NCI-H345 treated with DMSO at 0.1 percent for 48 hours (cell line): Measurements from ENCODE around the gene SAMHD1.
"Not testable (repeated sequence)": the region's sequence is repeated elsewhere in the genome, so short reads cannot be mapped to it uniquely, and the experiment has no call there.

ENCODE experiments used
- DNase-seq: peaks from one replicate; lab custom pipeline; 2025; ENCODE audit not compliant: unreplicated experiment; lab: John Stamatoyannopoulos, UW

Gene SAMHD1

GRCh38 chr20:36917943-36918342 is 33.6 kb downstream of the SAMHD1 start:
- DNase-seq: no peak

- DNase-seq: no peak
Observed at GRCh38 chr20:36917240-36917639, 34.3 kb downstream of the SAMHD1 start.

DNA sequence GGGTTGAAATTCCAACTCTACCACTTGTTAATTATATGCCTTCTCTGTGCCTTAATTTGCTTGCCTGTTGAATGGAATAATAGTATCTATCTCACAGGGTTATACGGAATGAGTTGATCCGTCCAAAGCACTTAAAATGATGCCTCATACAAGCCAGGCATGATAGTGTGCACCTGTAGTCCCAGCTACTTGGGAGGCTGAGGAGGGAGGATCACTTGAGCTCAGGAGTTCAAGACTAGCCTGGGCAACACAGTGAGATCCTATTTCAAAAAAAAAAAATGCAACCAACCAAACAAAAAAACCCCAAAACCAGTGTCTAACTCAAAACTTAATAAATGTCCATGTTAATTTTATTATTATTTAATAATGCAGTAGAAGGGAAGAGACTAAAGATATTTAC is 35.3 kb downstream of the SAMHD1 start:
- DNase-seq: no peak

- no peak for DNase-seq
Observed at GRCh38 chr20:36908603-36909002, 42.9 kb downstream of the SAMHD1 start.

GRCh38 chr20:36906086-36906485 is 45.4 kb downstream of the SAMHD1 start:
- DNase-seq: not testable (repeated sequence)

DNA sequence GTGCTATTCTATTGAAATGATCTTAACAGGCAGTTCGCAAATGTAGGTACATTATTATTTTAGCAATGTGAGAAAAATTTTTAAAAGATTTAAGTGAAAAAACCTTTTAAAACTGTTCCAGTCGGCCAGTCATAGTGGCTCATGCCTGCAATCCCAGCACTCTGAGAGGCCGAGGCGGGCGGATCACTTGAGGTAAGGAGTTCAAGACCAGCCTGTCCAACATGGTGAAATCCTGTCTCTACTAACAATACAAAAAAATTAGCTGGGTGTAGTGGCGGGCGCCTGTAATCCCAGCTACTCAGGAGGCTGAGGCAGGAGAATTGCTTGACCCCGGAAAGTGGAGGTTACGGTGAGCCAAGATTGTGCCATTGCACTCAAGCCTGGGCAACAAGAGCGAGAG is 45.9 kb downstream of the SAMHD1 start:
- DNase-seq: not testable (repeated sequence)

DNA sequence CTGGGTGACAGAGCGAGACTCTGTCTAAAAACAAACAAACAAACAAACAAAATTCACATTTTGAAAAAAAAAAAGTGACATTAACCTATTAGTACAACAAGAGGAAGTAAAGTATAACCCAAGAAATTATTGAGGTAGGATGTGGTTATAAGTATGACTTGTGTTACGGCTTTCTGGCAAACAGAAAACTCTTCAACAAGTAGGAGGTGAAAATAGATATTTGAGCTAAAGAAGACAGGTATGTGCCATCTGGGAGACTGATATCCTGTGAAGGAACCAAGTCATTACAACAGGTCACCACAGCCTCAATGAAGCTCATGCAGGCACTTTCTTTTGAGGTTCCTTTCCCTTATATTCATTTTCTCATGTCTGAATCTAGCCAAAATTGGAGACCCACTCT is 46.8 kb downstream of the SAMHD1 start:
- DNase-seq: no peak

DNA sequence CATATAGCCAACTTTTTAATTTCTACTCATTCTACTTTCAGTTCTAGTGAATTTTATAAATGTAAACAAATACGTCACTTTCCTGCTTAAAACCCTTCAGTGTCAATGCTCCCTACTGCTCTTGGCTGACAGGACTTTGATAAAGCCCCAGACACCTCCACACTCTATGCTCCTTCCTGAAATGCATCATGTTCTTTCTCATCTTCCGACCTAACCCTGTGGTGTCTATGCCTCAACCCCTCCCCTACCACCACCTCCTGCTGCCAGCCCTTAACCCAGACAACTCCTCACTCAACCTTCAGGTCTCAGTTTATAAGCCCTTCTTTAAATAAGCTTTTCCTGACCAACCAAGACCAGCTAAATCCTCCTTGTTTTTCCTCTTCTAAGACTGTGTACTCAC is 56.5 kb downstream of the SAMHD1 start:
- DNase-seq: no peak

DNA sequence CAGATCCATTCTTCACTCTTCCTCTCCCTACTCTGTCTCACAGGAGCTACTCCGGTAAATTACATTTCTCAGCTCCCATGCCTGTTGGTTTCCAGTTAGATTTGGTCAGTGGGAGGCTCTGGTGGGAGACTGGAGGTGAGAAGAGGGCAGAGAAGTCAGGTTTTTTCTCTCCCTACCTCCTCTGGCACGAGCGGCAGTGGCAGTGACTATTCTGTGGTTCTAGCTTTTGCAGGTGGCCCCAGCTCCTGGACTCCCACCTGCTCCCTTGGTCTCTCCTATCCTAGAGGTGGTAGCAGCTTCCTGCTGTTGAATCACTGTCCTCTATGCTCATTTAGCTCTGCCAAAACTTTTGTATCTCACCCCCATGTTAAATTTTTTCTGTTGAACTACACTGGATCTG is 57.7 kb downstream of the SAMHD1 start:
- no peak for DNase-seq

DNA sequence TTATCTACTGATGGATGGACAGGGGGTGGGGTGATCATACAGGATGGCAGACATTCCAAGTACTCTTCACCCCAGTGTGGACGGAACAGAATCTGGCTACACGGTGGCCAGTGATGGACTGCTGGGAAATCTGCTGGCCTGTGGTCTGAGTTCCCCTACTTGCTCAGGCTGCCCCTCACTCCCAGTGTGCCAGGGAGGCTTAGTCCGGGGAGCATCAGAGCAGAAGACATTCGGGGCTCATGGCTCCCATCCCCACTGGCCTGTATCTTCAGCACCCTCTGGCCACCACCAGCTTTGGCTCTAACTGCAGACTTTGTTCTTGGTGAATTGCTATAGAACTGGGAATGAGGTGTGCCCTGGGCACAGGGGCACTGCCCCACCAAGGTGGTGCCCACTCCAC is 60.3 kb downstream of the SAMHD1 start:
- no peak for DNase-seq

DNA sequence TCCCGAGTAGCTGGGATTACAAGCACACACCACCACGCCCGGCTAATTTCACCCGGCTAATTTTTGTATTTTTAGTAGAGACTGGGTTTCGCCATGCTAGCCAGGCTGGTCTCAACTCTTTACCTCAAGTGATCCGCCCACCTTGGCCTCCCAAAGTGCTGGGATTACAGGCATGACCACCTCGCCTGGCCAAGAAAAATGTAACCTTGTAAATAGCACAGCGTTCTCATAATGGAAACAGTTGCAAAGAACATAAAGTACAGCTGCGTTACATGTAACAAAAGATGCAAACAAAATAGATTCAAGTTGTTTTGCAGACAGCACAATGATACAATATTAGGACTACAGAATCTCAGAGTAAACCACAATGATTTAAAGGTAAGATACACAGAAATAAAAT is 60.9 kb downstream of the SAMHD1 start:
- DNase-seq: no peak

DNA sequence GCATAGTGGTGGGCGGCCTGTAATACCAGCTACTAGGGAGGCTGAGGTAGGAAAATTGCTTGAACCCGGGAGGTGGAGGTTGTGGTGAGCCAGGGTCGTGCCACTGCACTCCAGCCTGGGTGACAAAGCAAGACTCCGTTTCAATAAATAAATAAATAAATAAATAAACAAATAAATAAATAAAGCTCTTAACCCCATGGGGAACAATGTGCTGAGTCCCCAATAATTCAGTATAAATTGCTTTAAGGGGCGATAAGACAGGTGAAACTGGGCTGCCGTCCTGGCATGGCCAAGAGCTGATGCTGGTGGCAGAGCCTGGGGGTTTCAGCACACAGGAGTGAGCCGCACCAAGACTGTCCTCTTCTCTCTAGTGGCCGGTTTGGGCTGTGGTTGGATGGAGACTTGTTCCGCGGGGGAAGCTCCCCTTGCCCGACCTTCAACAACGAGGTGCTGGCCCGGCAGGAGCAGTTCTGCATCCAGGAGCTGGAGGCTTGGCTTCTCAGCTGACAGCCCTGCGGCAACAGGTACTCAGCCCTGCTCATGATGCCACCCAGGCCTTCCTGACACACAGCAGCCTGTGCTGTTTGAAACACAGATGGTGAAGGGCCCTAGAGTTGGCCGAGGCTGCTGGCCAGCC is 62.5 kb downstream of the SAMHD1 start:
- DNase-seq: no peak

GRCh38 chr20:36887752-36888090 is 63.8 kb downstream of the SAMHD1 start:
- no peak for DNase-seq

DNA sequence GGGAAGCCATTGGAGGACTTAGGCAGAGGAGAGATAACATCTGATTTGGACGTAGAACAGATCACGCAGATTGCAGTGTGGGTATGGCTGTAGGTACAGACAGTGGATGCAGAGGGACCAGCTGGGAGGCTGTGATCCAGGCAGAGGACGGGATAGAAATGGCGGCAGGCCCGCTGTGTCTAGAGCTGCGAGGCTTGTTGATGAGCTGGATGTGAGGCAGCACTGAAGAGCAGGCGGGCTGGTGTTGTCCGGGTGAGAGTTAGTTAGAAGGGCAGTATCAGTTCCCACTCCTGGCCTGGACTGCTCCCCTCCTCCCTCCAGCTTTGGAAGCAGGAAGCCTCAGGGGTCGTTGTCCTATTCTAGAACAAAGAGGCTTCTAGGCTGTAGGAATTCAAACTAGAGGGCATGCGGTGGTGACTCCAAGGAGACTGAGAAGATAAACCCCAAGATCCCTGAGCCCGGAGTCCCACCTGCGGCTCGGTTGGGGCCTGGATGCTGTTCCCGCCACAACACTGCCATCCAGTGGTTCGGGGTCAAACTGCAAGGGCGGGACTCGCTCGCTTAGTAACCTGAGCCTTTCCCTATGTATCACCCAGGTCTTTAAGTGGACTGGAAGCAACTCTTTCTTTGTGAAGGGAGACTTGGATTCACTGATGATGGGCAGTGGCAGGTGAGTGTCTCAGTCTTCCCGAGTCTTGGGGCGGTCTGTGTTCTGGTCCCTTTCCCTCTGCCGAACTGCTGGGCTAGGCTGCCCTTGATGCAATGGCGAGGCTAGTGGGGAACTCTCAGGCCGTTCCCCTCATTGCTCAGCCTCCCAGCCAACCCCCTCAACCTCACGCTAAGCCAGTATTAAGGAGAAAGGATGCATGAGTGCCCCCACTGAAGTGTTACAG is 64.4 kb downstream of the SAMHD1 start:
- peak; percentile 87 for DNase-seq

- no peak for DNase-seq
Observed at GRCh38 chr20:36885356-36885755, 66.2 kb downstream of the SAMHD1 start.

- DNase-seq: no peak
Observed at GRCh38 chr20:36883977-36884535, 67.5 kb downstream of the SAMHD1 start.

DNA sequence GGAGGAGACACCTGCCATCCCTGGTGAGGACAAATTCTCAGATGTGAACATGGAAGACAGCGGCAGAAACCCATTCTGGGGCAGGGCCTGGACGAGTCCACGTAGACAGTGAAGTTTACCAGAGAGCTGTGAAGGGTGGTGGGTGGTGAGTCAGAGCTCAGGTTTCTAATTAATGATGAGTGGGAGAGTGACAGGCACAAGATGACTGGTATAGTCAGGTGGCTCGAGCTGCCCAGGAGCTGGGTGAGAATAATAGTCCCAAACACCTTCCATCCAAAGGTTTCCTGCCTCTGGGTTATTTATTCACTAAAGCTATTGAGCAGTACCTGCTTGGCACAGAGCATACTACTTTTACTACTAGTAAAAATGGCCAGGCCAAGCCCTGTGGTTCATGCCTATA is 69.6 kb downstream of the SAMHD1 start:
- no peak for DNase-seq

DNA sequence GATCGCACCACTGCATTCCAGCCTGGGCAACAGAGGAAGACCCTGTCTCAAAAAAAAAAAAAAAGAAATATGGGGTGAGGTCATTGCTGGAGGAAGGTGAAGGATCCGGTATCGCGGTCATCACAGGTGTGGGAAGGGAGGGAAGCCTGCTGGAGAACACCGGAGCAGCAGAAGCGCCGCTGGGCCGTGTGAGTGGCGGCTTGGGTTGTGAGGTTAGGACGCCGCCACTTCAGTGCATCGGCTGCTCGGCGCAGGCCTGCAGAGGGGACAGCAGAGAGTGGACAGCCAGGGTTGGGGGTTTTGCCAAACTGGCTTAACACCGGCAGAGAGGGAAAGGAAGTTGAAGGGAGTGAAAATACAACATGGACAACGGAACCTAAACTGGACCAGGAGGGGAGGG is 70.2 kb downstream of the SAMHD1 start:
- no peak for DNase-seq

GRCh38 chr20:36880741-36881250 is 70.7 kb downstream of the SAMHD1 start:
- no peak for DNase-seq

DNA sequence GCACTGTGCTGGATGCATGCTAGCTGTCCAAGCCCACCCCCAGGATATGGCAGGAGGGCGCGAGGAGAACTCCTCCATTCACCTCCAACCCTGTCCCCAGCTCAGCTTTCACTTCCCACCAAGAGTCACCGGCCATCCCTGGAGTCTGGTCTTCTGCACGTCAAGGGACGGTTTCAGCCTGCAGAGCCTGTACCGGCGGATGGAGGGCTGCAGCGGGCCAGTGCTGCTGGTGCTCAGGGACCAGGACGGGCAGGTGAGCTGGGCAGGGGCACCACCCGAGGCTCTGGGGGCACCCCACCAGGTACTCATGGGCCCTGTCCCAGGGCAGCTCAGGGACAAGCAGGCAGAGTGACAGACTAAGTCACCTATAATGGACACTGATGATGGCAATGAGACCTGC is 72.6 kb downstream of the SAMHD1 start:
- DNase-seq: no peak

DNA sequence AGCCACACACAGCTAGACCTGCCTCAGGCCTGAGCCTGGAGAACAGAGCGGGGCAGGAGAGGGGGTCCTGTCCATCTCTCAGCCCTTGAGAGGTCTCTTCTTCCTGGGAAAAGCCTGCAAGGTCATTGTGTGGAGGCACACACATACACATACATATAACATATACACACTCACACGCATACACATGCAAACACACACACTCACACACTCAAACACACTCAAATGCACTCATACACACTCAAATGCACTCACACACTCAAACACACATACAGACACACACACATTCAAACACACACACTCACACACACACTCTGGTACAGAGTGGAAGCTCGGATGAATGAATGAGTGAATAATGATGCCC is 75.1 kb downstream of the SAMHD1 start:
- no peak for DNase-seq
